Immature natural killer cell (primary cell): ENCODE data around the gene SRMS. TPM values are rescaled to one million over a fixed set of nuclear protein-coding genes. Genes with fewer than 3 reads are reported as not detected.

Experiments
- DNase-seq, 3 donors: peaks; one replicate each; pipeline ENCODE4 v3.0.0; 2022; ENCODE audit warnings: mixed read lengths in 1 of 3
- H3K27ac Mint-ChIP-seq, 6 donors: one replicate each; pipeline ENCODE4 v1.8.0; 2020; ENCODE audit warnings: mixed read lengths in 6 of 6, mild to moderate bottlenecking in 5 of 6, inconsistent platforms in 4 of 6, moderate library complexity in 3 of 6
- H3K27me3 Mint-ChIP-seq, 3 donors: one replicate each; pipeline ENCODE4 v1.8.0; 2020 to 2021; ENCODE audit warnings: low read depth in 3 of 3, mild to moderate bottlenecking in 3 of 3, mixed read lengths in 3 of 3, moderate library complexity in 3 of 3, inconsistent platforms in 1 of 3
- H3K36me3 Mint-ChIP-seq, 3 donors: one replicate each; pipeline ENCODE4 v1.8.0; 2020; ENCODE audit warnings: mixed read lengths in 3 of 3, inconsistent platforms in 2 of 3, mild to moderate bottlenecking in 2 of 3
- H3K4me1 Mint-ChIP-seq, 2 donors: one replicate each; pipeline ENCODE4 v1.8.0; 2020; ENCODE audit warnings: inconsistent platforms in 2 of 2, mild to moderate bottlenecking in 2 of 2, mixed read lengths in 2 of 2, moderate library complexity in 1 of 2
- H3K4me3 Mint-ChIP-seq, 5 donors: one replicate each; pipeline ENCODE4 v1.8.0; 2020; ENCODE audit warnings: mild to moderate bottlenecking in 5 of 5, mixed read lengths in 5 of 5, inconsistent platforms in 3 of 5, moderate library complexity in 3 of 5
- H3K9me3 Mint-ChIP-seq, 6 donors: one replicate each; pipeline ENCODE4 v1.8.0; 2020; ENCODE audit warnings: mild to moderate bottlenecking in 6 of 6, mixed read lengths in 6 of 6, inconsistent platforms in 4 of 6, moderate library complexity in 3 of 6
- polyA plus RNA-seq, 3 donors: library from polyadenylated mRNA; unstranded; fragments of 300-500 nt; fragmentation: Illumina TruSeq; gene quantifications; one replicate each; pipeline ENCODE4 v1.2.3, GENCODE V29; 2021

Gene SRMS
- polyA plus RNA-seq, 3 donors from 2014 or later = not detected

DNA sequence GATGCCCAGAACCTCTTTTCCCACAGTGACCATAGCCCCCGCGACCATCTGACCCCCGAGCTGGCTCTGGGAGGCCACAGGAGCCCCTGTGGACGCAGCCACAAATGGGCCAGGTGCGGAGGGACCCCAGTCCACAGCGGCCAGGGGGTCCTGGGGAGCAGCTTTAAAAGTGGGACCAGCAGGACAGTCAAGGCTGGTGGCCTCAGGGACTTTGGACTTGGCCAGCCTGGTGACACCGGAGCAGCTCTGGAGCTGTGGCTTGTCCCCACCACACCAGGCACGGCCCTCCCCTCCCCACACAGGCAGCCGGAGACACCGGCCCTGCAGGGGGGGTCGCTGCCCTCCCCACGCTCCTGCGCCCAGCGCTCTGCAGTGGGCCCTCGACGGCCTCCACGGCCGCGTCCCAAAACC, 9.9 kb upstream of the SRMS start:
- Mint-ChIP-seq H3K36me3 (peaks cover 0 to 3% (median 0%) of the 10 kb centered on the region in 3 donors), H3K27ac (no peak overlapping the region), H3K9me3 (no peaks in the 10 kb centered on the region), H3K27me3 (peaks cover 2 to 13% (median 8%) of the 10 kb centered on the region in 3 donors), H3K4me1 (peaks cover 8 to 15% of the 10 kb centered on the region in 2 donors), H3K4me3 (no peak overlapping the region)
- DNase-seq = no peak

DNA sequence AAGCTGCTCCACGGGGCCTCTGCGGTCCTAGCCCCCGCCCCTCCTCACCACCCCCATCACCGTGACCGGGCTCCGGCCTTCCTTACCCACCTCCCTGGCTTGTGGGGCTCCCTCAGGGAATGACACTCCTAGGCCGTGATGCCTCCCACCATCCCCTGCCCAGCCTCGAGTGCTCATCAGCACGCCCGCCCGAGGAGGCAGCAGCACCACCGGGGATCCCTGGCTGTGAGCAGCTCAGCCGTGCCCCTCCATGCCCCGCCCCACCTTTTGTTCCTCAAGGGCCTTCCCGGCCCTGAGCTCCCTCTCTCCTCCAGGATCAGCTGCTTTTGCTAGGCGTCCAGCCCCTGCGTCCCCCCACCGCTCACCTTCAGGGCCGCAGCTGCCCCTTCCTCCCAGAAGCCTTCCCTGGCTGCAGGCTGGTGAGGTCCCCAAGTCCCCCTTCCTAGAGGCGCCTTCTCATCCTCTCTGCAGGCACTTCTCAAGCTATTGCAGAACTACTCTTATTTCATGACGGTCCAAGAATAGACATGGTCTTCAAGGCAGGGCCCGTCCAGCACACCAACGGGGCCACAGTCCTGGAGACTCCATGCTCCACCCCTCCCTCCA, 9.4 kb upstream of the SRMS start:
- H3K4me1 Mint-ChIP-seq = peaks cover 12 to 17% of the 10 kb centered on the region in 2 donors
- no peak overlapping the region for H3K4me3 Mint-ChIP-seq
- no peak for DNase-seq
- H3K27ac Mint-ChIP-seq = no peak overlapping the region
- H3K9me3 Mint-ChIP-seq = no peaks in the 10 kb centered on the region
- H3K36me3 Mint-ChIP-seq = peaks cover 0 to 3% (median 0%) of the 10 kb centered on the region in 3 donors
- H3K27me3 Mint-ChIP-seq = peaks cover 2 to 14% (median 8%) of the 10 kb centered on the region in 3 donors

DNA sequence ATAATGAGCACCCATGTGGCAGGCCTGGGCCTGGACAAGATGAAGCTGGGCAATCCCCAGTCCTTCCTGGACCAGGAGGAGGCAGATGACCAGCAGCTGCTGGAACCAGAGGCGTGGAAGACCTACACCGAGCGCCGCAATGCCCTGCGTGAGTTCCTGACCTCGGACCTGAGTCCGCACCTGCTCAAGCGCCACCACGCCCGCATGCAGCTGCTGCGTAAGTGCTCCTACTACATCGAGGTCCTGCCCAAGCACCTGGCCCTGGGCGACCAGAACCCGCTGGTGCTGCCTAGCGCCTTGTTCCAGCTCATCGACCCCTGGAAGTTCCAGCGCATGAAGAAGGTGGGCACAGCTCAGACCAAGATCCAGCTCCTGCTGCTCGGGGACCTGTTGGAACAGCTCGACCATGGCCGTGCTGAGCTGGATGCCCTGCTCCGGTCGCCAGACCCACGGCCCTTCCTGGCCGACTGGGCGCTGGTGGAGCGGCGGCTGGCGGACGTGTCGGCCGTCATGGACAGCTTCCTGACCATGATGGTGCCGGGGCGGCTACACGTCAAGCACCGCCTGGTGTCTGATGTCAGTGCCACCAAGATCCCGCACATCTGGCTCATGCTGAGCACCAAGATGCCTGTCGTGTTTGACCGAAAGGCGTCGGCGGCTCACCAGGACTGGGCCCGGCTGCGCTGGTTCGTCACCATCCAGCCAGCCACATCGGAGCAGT, 8.3 kb upstream of the SRMS start:
- DNase-seq = no peak
- H3K9me3 Mint-ChIP-seq = no peaks in the 10 kb centered on the region
- peaks cover 0 to 3% (median 0%) of the 10 kb centered on the region in 3 donors for H3K36me3 Mint-ChIP-seq
- H3K4me3 Mint-ChIP-seq = no peak overlapping the region
- peaks cover 12 to 20% of the 10 kb centered on the region in 2 donors for H3K4me1 Mint-ChIP-seq
- H3K27ac Mint-ChIP-seq = no peak overlapping the region
- peaks cover 2 to 15% (median 8%) of the 10 kb centered on the region in 3 donors for H3K27me3 Mint-ChIP-seq

DNA sequence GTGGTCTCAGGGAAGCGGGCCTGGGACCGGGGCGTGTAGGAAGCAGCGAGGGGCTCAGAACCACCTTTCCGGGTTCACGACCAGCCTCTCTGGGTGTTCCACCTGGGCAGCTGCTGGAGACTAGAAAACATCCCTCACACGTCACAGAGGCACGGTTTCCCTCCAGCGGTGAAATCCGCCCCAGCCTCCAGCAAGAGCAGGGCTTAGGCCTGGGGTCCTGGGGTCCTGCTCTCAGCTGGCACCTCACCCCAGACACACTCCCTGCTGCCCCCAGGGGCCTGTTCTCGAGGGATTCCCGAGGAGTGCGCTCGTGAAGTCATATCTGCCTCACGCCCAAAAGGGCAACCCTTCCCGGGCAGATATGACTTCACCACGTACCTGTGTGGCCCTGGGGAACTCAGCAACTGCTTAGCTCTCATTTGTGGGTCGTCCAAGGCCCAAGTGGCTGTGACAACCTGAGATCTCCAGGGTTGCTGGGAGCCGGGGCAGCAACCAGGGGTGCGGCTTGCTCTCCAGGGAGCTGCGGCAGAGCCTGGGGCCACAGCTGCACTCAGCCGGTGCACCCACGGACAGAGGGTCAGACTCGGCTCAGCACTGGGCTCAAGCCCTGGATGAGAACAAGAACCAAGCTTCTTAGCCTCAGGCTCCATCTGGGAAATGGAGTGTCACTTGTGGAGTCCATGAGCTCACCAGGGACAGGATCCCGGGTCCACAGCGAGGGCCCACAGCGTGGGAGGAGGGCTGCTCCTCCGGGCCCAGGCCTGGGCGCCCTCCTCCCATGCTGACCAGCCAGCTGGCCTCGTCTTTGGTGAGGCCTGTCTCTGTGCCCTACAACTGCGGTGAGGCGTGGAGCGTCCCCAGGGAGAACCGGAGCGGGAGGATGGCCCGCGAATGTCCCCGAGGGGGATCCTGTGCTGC, 7.1 kb upstream of the SRMS start:
- peaks cover 0 to 15% (median 8%) of the 10 kb centered on the region in 3 donors for H3K27me3 Mint-ChIP-seq
- H3K4me1 Mint-ChIP-seq = peaks cover 12 to 17% of the 10 kb centered on the region in 2 donors
- H3K36me3 Mint-ChIP-seq = no peaks in the 10 kb centered on the region
- H3K9me3 Mint-ChIP-seq = no peaks in the 10 kb centered on the region
- peak overlapping the region; percentile 3 to 65 (median 44) for H3K4me3 Mint-ChIP-seq
- DNase-seq = no peak
- no peak overlapping the region for H3K27ac Mint-ChIP-seq

GRCh38 chr20:63553933-63554290, 6.4 kb upstream of the SRMS start, which contains the start of gene FNDC11:
FNDC11 (plus strand) TSS chr20:63554159; CDS start chr20:63555664, 1,505 bp downstream.
- no peaks in the 10 kb centered on the region for H3K36me3 Mint-ChIP-seq
- peaks cover 12 to 17% of the 10 kb centered on the region in 2 donors for H3K4me1 Mint-ChIP-seq
- peak within 1 kb of the TSS in 3 of 6 donors; percentile 65 to 82 (median 72) for H3K27ac Mint-ChIP-seq
- H3K4me3 Mint-ChIP-seq = peak within 1 kb of the TSS; percentile 42 to 71 (median 65)
- peak in 1 of 3 donors; percentile 24 for DNase-seq
- H3K9me3 Mint-ChIP-seq = no peaks in the 10 kb centered on the region
- peaks cover 0 to 15% (median 10%) of the 10 kb centered on the region in 3 donors for H3K27me3 Mint-ChIP-seq

DNA sequence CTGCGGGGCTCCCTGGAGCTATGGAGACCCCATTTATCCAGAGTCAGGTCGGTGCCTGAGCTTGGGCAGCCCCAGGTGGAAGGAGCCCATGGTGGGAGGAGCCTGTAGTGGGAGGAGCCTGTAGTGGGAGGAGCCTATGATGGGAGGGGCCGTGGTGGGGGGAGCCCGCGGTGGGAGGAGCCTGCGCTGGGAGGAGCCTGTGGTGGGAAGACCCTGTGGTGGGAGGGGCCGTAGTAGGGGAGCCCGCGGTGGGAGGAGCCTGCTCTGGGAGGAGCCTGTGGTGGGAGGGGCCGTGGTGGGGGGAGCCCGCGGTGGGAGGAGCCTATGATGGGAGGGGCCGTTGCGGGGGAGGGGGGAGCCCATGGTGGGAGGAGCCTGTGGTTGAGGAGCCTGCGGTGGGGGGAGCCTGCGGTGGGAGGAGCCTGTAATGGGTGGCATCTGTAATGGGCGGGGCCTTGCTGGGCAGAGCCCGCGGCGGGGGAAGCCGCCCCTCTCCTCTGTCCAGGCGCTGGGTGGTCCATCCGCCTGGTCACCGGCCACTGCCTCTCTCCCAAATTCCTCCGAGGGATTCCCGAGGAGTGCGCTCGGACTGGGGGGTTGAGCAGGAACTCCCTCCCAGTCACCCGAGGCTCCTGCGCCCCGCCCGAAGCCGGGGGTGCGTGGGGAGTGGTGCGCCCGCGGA, 5.8 kb upstream of the SRMS start:
- Mint-ChIP-seq H3K27me3 (peaks cover 3 to 17% (median 10%) of the 10 kb centered on the region in 3 donors), H3K9me3 (no peaks in the 10 kb centered on the region), H3K4me3 (peak overlapping the region; percentile 33 to 71 (median 65)), H3K4me1 (peaks cover 12 to 17% of the 10 kb centered on the region in 2 donors), H3K27ac (peak overlapping the region in 3 of 6 donors; percentile 65 to 82 (median 72)), H3K36me3 (no peaks in the 10 kb centered on the region)
- DNase-seq = peak; percentile 74 to 76 (median 74)

- Mint-ChIP-seq H3K27ac (peak overlapping the region in 5 of 6 donors; percentile 8 to 83 (median 72)), H3K27me3 (peaks cover 3 to 17% (median 10%) of the 10 kb centered on the region in 3 donors), H3K4me3 (peak overlapping the region; percentile 33 to 72 (median 70)), H3K4me1 (peaks cover 12 to 17% of the 10 kb centered on the region in 2 donors), H3K9me3 (no peaks in the 10 kb centered on the region), H3K36me3 (no peaks in the 10 kb centered on the region)
- DNase-seq = peak; percentile 46 to 54 (median 51)
These were observed 5.1 kb upstream of the SRMS start for GRCh38 chr20:63552481-63553249.

GRCh38 chr20:63551068-63551467, 3.5 kb upstream of the SRMS start:
- no peaks in the 10 kb centered on the region for H3K9me3 Mint-ChIP-seq
- no peak for DNase-seq
- H3K36me3 Mint-ChIP-seq = no peaks in the 10 kb centered on the region
- H3K27ac Mint-ChIP-seq = peak overlapping the region in 1 of 6 donors; percentile 1
- no peak overlapping the region for H3K4me3 Mint-ChIP-seq
- H3K4me1 Mint-ChIP-seq = peaks cover 12 to 17% of the 10 kb centered on the region in 2 donors
- H3K27me3 Mint-ChIP-seq = peaks cover 6 to 14% (median 7%) of the 10 kb centered on the region in 3 donors

DNA sequence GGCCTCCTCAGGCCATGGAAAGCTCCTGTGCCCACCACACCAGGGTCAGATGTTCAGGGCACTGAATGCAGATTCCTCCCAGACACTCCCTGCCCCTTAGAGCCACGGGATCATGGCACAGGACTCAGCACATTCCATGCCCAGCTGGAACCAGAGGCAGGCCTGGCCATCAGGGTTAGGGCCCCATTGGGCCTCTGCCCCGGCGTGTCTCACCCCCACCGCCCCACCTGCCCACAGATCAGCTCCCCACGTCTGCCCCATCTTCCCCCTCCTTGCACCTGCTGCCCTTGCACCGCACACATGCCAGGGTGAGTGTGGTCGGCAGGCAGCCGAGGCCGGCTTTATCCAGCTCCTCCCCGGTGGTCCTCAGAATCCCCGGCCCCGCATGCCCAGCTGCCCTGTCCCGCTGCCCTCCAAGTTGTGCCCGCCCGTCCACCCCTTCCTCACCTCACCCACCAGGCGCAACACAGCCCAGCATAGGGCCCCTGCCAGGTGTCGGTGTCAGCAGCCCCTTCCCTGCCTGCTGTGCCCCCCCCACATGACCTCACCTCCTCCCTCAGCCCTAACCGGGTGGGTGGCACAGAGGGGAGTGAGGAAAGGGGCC, 2.2 kb upstream of the SRMS start:
- no peaks in the 10 kb centered on the region for H3K36me3 Mint-ChIP-seq
- H3K4me1 Mint-ChIP-seq = peaks cover 12 to 17% of the 10 kb centered on the region in 2 donors
- H3K27me3 Mint-ChIP-seq = peaks cover 5 to 17% (median 6%) of the 10 kb centered on the region in 3 donors
- no peak overlapping the region for H3K4me3 Mint-ChIP-seq
- H3K9me3 Mint-ChIP-seq = no peaks in the 10 kb centered on the region
- DNase-seq = no peak
- H3K27ac Mint-ChIP-seq = no peak overlapping the region

DNA sequence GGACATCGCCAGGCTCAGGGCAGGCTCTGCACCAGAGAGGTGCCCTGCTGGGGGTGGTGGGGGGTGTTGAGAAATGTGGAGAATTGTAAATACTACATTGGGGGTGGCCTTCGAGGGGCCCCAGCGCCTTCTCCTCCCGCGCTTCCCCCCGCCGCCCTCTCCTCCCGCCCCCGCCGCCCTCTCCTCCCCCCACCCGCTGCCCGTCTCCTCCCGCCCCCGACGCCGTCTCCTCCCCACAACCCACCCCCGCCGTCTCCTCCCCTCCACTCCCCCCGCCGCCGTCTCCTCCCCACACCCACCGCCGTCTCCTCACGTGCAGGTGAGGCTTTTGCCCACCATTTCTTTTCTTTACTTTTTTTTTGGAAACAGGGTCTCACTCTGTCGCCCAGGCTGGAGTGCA, 1.5 kb upstream of the SRMS start:
- no peak overlapping the region for H3K27ac Mint-ChIP-seq
- H3K4me3 Mint-ChIP-seq = no peak overlapping the region
- H3K9me3 Mint-ChIP-seq = no peaks in the 10 kb centered on the region
- no peaks in the 10 kb centered on the region for H3K36me3 Mint-ChIP-seq
- no peak for DNase-seq
- H3K27me3 Mint-ChIP-seq = peaks cover 5 to 17% (median 6%) of the 10 kb centered on the region in 3 donors
- peaks cover 12 to 14% of the 10 kb centered on the region in 2 donors for H3K4me1 Mint-ChIP-seq

DNA sequence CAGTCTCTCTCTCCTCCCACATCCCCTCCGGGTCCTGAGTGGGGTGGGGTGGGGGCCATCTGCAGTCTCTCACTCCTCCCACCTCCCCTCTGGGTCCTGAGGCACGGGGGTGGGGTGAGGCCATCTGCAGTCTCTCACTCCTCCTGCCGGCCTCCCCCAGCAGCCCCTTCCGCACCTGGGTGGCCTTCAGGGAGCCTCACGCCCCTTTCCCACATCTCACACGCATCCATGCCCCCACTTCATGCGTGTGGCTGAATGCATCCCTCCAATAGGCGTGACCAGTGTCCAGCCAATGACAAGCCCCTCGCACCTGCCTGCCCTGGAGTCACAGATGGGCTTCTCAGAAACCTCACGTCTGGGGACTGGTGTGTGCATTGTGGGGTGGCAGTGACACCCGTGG, 993 bp upstream of the SRMS start:
- H3K9me3 Mint-ChIP-seq = no peaks in the 10 kb centered on the region
- peaks cover 12 to 14% of the 10 kb centered on the region in 2 donors for H3K4me1 Mint-ChIP-seq
- no peak for DNase-seq
- no peak overlapping the region for H3K4me3 Mint-ChIP-seq
- H3K36me3 Mint-ChIP-seq = peaks cover 0 to 4% (median 0%) of the 10 kb centered on the region in 3 donors
- H3K27me3 Mint-ChIP-seq = peaks cover 5 to 17% (median 6%) of the 10 kb centered on the region in 3 donors
- H3K27ac Mint-ChIP-seq = no peak overlapping the region
